Endothelial cell of coronary artery (primary cell): ENCODE results near the gene TRIM64. TPM values are rescaled to one million over a fixed set of nuclear protein-coding genes. Genes with fewer than 3 reads are reported as not detected.

Experiments used
- total RNA-seq: library from RNA; depleted of rRNA; stranded (reverse); fragments of >200 nt; gene quantifications from 2 replicates; pipeline ENCODE4 v1.2.3, GENCODE V29; 2014

Gene TRIM64, protein sequence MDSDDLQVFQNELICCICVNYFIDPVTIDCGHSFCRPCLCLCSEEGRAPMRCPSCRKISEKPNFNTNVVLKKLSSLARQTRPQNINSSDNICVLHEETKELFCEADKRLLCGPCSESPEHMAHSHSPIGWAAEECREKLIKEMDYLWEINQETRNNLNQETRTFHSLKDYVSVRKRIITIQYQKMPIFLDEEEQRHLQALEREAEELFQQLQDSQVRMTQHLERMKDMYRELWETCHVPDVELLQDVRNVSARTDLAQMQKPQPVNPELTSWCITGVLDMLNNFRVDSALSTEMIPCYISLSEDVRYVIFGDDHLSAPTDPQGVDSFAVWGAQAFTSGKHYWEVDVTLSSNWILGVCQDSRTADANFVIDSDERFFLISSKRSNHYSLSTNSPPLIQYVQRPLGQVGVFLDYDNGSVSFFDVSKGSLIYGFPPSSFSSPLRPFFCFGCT
- total RNA-seq = not detected in 2 replicates

DNA sequence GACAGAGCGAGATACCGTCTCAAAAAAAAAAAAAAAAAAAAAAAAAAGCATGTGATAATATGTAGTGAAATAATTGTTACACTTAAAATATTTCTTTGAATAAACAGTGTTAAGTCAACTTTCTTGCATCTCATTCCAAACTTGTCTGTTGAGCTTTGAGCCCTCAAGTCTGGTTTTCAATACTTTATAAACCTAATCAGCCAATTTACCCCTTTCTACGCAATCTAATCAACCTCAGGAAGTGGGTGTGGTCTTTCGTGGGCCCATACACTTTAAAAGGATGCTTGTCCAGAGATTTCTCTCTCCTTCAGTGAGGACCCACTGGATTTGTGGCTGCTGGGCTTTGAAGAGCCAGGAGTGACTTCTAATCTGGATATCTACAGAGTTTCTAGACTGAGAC is at the start of gene TRIM64:
Gene TRIM64 (plus strand): TSS at position 301 of the 400 bp plus-strand sequence. CDS start 2,467 bp downstream, outside the sequence.

DNA sequence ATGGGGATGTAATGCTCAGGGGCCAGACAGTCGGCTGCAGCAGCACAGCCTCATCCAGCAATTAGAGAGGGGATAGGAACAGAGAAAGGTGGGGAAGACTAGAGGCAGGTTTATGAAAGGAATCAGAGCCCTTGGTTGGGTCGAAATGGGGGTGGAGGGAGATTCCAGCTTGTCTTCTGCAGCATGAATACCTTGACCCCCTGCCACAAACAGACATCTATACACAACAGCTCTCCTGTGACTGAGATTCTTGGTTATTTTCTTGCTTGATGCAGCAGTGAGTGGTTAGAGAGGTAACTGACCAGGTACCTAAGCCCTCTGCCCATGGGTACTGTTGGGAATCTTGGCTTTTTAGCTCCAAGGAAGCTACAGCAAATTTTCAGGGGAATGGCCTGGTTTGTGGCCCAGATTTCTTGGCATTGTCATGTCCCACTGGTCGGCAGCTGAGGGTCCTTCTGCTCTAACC is 43.6 kb upstream of the TRIM64 start, which contains the start of gene TRIM49D1:
Gene TRIM49D1 (minus strand): TSS at position 51 of the 466 bp plus-strand sequence. CDS start 4,535 bp downstream, outside the sequence.

GRCh38 chr11:89923764-89924163 is 42.1 kb upstream of the TRIM64 start, which contains the start of gene TRIM49D2:
TRIM49D2 (plus strand) TSS chr11:89924064; CDS start chr11:89926762, 2,698 bp downstream.

Other genes starting within 250 kb of the TRIM64 start
- not detected in 2 replicates for gene TRIM49, start 157.5 kb upstream of the TRIM64 start, total RNA-seq
- not detected in 2 replicates for gene TRIM64B, start 87.5 kb upstream of the TRIM64 start, total RNA-seq
- gene TRIM49D1, start 43.8 kb upstream of the TRIM64 start, total RNA-seq = not detected in 2 replicates
- gene TRIM49D2, start 42.0 kb upstream of the TRIM64 start, total RNA-seq = not detected in 2 replicates
- not detected in 2 replicates for gene TRIM49C, start 65.1 kb downstream of the TRIM64 start, total RNA-seq
- not detected in 2 replicates for gene UBTFL1, start 119.9 kb downstream of the TRIM64 start, total RNA-seq
- gene NAALAD2, start 168.6 kb downstream of the TRIM64 start, total RNA-seq = under 0.01 and 0.19 TPM in 2 replicates